ENCODE measurements around the gene LYST. TPM values are rescaled to one million over a fixed set of nuclear protein-coding genes. Genes with fewer than 3 reads are reported as not detected.
A peak's percentile ranks its signal among the peaks of the same experiment; 100 is the strongest.

The LYST gene
- total RNA-seq, 8 experiments from 2014 or later, result 9.1 to 28.5 (median 17.4) TPM

DNA sequence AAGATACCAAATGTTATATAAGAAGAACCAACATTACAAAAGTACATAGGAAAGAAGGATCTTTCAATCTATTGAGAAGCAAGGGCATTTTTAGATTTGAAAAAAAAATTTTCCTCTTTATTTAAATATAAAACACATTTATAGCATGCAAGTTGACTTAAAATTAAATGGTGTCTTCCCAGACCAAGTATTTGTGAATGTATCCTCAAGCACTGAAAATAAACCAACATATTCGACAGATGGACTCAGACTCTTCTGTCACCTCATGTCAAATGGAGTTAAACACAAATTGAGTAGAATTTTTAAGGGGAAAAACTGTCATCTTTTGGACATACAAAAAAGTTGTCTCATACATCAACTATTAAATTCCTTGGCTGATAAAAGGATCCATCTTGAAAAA, 140.1 kb downstream of the LYST start:
- no peak overlapping the region for H3K4me3 ChIP-seq
- in situ Hi-C loops (cut with MboI; ENCODE audit: low pct_unique_long_range_greater_than_20kb in 2 of 9, low sequenced_read_pairs in 9 of 9, unreplicated experiment in 9 of 9), result no loop called here
- no peak for ATAC-seq (replicated peaks in 6 of 8)
- no peak overlapping the region for H3K27ac ChIP-seq
- WGBS, 10 experiments, result 83 to 100% (median 100%) methylated on average over 1 of the region's 1 CpG; no CpG with 5 or more reads in 3 of the 10 experiments
- H3K4me1 ChIP-seq (replicated peaks in 1 of 2), result no peaks in the 10 kb centered on the region

DNA sequence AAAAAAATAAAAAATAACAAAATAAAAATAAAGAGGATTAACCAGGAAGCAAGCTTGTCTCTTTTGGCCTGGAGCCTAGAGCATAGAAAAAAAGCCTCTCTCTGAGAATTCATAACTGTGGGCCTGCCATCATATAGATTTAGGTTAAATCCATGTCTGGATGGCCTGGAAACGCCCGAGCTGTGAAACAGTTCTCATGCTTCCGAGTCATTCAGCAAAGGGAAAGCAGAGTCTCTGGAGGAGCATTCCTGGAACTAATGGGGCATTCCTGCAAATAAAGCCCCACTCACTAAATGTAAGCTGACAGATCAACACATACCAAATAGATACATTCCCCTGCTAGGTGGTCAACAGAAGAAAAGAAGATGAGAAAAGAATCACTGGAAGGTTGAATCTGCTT, 141.3 kb downstream of the LYST start:
- ATAC-seq (replicated peaks in 6 of 8), result peak in 4 of 8 experiments; percentile 20 to 61 (median 36)
- H3K27ac ChIP-seq, result no peak overlapping the region
- H3K4me3 ChIP-seq, result no peak overlapping the region
- H3K4me1 ChIP-seq (replicated peaks in 1 of 2), result no peaks in the 10 kb centered on the region
- 32 to 100% (median 89%) methylated on average over 2 to 3 of the region's 3 CpGs; no CpG with 5 or more reads in 4 of the 10 experiments for WGBS, 10 experiments
- in situ Hi-C loops (cut with MboI; ENCODE audit: low pct_unique_long_range_greater_than_20kb in 2 of 9, low sequenced_read_pairs in 9 of 9, unreplicated experiment in 9 of 9), result no loop called here

DNA sequence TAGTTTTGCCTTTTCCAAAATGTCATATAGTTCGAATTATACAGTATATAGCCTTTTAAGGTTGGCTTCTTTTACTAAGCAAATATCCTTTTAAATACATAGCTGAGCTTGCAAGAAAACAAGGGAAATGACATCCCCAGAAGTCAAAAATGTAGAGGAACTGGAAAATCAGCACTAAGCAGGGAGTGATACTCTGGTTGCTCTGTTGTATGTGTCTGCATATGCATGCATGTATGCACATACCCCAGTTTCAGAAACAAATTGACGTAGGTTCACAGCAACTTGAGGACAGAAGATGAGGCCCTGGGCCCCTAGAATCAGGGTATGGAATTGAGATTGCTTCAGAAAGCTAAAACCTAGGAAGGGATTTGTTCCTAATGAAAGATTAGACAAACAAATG, 142.0 kb downstream of the LYST start:
- in situ Hi-C loops (cut with MboI; ENCODE audit: low pct_unique_long_range_greater_than_20kb in 2 of 9, low sequenced_read_pairs in 9 of 9, unreplicated experiment in 9 of 9), result no loop called here
- ATAC-seq (replicated peaks in 6 of 8), result peak in 3 of 8 experiments; percentile 84 to 97 (median 88)
- 25 to 100% (median 82%) methylated on average over 1 to 2 of the region's 2 CpGs for WGBS, 10 experiments
- no peak overlapping the region for H3K4me3 ChIP-seq
- no peaks in the 10 kb centered on the region for H3K4me1 ChIP-seq (replicated peaks in 1 of 2)
- H3K27ac ChIP-seq, result no peak overlapping the region

DNA sequence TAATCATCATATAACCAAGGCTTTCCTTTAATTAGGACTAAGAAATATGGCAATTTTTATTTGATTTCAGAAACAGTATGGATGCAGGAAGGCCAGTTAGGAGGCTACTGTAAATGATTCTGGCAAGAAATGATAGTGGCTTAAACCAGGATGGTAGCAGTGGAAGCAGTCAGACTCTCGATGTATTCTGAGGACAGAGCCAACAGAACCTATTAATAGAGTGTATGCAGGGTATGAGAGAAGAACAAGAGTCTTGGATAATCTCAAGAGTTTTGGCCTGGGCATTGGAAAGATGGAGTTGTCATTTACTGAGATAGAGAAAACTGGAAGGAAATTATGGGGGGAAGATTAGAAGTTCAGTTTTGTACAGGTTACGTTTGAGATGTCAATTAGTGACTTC, 143.8 kb downstream of the LYST start:
- Histone ChIP-seq H3K4me1 (replicated peaks in 1 of 2) (no peaks in the 10 kb centered on the region), H3K4me3 (no peak overlapping the region), H3K27ac (no peak overlapping the region)
- ATAC-seq (replicated peaks in 6 of 8), result no peak
- 90 to 100% (median 93%) methylated on average over 1 to 2 of the region's 2 CpGs; no CpG with 5 or more reads in 4 of the 10 experiments for WGBS, 10 experiments
- in situ Hi-C loops (cut with MboI; ENCODE audit: low pct_unique_long_range_greater_than_20kb in 2 of 9, low sequenced_read_pairs in 9 of 9, unreplicated experiment in 9 of 9), result no loop called here

DNA sequence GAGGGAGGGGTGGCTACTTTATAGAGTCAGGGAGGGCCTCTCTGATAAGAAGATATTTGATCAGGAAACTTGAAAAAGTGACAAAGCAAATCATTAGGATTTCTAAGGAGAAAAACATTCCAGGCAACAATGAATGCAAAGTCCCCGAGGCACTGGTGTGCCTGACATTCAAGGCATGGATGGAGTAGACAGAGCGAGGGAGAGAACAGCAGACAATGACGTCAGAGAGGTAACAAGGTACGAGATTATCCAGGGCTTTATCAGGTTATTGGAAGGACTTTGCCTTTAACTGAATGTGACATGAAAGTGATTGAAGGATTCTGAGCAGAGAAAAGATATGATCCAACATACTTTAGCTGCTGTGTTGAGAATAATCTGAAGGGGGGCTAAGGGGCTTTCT, 144.7 kb downstream of the LYST start:
- Histone ChIP-seq H3K27ac (no peak overlapping the region), H3K4me3 (no peak overlapping the region), H3K4me1 (replicated peaks in 1 of 2) (no peaks in the 10 kb centered on the region)
- 43 to 100% (median 84%) methylated on average over 1 to 4 of the region's 4 CpGs for whole genome bisulfite sequencing, 10 experiments
- in situ Hi-C loops (cut with MboI; ENCODE audit: low pct_unique_long_range_greater_than_20kb in 2 of 9, low sequenced_read_pairs in 9 of 9, unreplicated experiment in 9 of 9), result no loop called here
- no peak for ATAC-seq (replicated peaks in 6 of 8)

DNA sequence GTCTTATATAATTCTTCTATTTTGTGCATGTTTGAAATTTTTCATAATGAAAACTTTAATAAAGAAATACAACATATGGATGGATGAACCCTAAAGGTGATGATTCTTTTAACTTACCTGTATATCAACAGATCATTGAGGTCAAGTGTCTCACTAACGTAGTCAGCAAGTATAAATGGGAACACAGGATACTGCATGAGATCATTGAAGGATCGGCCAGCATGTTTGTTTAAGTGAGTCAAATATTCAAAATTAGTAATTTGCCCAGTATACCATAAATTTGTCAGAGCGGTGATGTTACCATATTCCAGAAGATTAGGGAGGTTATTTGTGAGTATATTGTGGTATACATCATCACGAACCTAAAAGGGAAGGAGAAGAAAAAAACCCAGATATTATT, 146.2 kb downstream of the LYST start:
- peak in 1 of 8 experiments; percentile 39 for ATAC-seq (replicated peaks in 6 of 8)
- no peaks in the 10 kb centered on the region for H3K4me1 ChIP-seq (replicated peaks in 1 of 2)
- H3K4me3 ChIP-seq, result no peak overlapping the region
- 39 to 100% (median 87%) methylated on average over 3 to 4 of the region's 4 CpGs for WGBS, 10 experiments
- no peak overlapping the region for H3K27ac ChIP-seq
- in situ Hi-C loops (cut with MboI; ENCODE audit: low pct_unique_long_range_greater_than_20kb in 2 of 9, low sequenced_read_pairs in 9 of 9, unreplicated experiment in 9 of 9), result no loop called here

DNA sequence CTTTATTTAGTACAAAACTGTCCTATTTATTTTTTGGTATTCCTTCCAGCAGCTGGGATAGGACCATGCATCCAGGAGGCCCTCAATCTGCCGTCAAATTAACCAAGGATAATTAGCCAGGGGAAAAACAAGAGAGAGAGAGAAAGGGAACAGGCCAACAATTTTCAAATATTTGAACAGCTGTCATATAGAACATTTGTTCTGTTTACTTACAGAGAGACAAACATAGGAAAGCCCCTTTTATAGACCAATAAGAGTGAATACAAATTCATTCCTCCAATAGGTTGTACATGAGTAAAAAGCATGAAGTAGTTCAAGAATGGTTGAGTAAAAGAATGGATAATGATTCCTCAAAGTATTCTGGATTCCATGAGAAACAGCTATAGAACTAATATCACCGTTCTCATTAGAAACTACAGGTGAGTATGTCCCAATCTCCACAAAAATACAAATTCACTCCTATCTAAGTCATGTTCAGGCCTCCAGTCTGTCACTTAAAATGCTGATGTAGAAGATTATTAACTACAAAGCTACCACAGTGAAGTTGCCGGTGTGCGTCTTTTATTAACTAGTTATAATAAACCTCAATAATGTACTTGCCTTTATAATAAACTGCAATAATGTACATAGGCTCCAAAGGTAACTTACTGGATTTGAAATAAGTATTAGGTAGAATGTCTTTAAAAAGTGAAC, 152.4 kb downstream of the LYST start:
- ATAC-seq (replicated peaks in 6 of 8), result no peak
- no peak overlapping the region for H3K27ac ChIP-seq
- no peaks in the 10 kb centered on the region for H3K4me1 ChIP-seq (replicated peaks in 1 of 2)
- in situ Hi-C loops (cut with MboI; ENCODE audit: low pct_unique_long_range_greater_than_20kb in 2 of 9, low sequenced_read_pairs in 9 of 9, unreplicated experiment in 9 of 9), result no loop called here
- WGBS, 10 experiments, result 86 to 100% (median 94%) methylated on average over 2 to 4 of the region's 4 CpGs
- no peak overlapping the region for H3K4me3 ChIP-seq

DNA sequence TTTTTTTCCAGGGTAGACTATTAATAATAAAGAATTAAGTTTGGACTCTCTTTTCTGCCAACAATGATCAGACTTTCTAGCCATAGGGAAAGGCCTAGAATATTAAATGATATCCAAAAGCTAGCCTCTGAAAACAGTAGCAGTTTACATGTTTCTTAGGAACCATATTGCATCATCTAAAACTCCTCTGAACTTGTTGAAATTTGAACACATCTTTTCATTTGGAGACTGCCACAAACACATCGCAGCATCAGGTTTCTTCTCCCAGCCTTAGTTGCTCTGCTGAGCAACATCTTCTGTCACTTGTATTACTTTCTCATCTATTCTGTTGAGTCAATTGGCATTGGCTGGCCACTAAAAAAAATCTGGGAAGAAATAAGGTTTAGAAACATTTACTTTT, 153.9 kb downstream of the LYST start:
- Histone ChIP-seq H3K27ac (no peak overlapping the region), H3K4me3 (no peak overlapping the region), H3K4me1 (replicated peaks in 1 of 2) (no peaks in the 10 kb centered on the region)
- in situ Hi-C loops (cut with MboI; ENCODE audit: low pct_unique_long_range_greater_than_20kb in 2 of 9, low sequenced_read_pairs in 9 of 9, unreplicated experiment in 9 of 9), result no loop called here
- 88 to 100% (median 100%) methylated on average over 1 of the region's 1 CpG; no CpG with 5 or more reads in 2 of the 10 experiments for WGBS, 10 experiments
- ATAC-seq (replicated peaks in 6 of 8), result no peak

DNA sequence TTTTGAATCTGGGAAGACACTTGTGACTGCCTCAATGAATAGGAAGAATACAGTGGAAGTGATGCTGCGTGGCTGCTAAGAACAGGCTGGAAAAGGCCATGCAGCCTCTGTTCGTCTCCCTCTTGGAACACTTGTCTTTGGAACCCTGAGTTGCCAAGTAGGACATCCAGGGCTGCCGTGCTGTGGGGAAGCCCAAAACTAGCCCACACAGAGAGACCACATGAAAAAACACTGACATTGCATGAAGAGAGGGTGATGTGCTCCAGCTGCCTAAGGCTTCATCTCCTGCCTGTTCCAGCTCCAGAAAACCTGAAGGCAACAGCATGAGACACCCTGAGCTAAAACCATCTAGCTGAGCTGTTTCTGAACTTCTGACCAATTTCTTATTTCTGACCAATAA, 156.0 kb downstream of the LYST start:
- in situ Hi-C loops (cut with MboI; ENCODE audit: low pct_unique_long_range_greater_than_20kb in 2 of 9, low sequenced_read_pairs in 9 of 9, unreplicated experiment in 9 of 9), result no loop called here
- no peaks in the 10 kb centered on the region for H3K4me1 ChIP-seq (replicated peaks in 1 of 2)
- no peak overlapping the region for H3K4me3 ChIP-seq
- ATAC-seq (replicated peaks in 6 of 8), result no peak
- 43 to 100% (median 82%) methylated on average over 1 to 3 of the region's 3 CpGs; no CpG with 5 or more reads in 3 of the 10 experiments for WGBS, 10 experiments
- no peak overlapping the region for H3K27ac ChIP-seq

DNA sequence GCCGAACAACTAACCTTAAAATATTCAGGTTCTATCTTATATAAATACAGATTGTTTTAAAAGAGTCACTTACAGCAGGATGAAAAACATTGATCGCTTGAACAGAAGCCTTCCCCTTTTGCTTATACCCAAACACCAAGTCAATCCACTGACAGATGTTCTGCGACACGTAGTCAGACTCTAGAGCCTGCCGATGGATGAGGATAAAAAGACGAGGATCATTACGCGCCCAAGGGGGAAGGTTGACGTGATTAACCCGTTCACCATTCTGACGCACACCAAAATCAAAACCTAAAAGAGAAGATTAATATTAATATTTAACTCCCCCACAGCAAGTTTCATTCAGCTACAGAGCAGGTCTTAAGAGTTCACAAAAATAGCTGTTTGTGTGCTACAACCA, 157.7 kb downstream of the LYST start:
- H3K27ac ChIP-seq, result no peak overlapping the region
- in situ Hi-C loops (cut with MboI; ENCODE audit: low pct_unique_long_range_greater_than_20kb in 2 of 9, low sequenced_read_pairs in 9 of 9, unreplicated experiment in 9 of 9), result no loop called here
- no peak overlapping the region for H3K4me3 ChIP-seq
- WGBS, 10 experiments, result 90 to 100% (median 98%) methylated on average over 2 to 11 of the region's 11 CpGs; no CpG with 5 or more reads in 2 of the 10 experiments
- no peaks in the 10 kb centered on the region for H3K4me1 ChIP-seq (replicated peaks in 1 of 2)
- no peak for ATAC-seq (replicated peaks in 6 of 8)

DNA sequence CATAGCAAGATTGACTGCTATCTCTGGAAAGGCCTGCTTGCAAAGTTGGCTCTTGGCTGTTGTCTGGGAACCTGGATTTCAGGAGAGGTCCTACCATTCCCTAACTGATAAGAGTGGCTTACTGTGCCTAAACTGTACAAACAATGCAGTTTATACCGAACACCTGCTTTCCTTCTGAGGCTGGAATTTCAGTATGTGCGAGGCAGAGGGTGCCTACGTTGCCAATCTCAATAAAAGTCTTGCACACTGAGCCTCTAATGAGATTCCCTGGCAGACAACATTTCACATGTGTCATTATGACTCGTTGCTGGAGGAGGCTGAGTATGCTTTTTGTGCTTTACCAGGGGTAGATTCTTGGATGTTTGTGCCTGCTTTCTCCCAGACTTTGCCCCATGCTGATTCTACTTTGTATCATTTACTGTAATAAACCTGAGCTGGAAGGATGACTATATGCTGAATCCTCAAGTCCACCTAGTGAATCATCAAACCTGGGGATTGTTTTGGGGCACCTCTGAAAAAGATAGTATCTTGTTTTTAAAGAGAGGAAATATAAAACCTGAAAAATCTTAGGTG, 158.2 kb downstream of the LYST start:
- ATAC-seq (replicated peaks in 6 of 8), result no peak
- in situ Hi-C loops (cut with MboI; ENCODE audit: low pct_unique_long_range_greater_than_20kb in 2 of 9, low sequenced_read_pairs in 9 of 9, unreplicated experiment in 9 of 9), result no loop called here
- WGBS, 10 experiments, result 0 to 89% (median 71%) methylated on average over 1 to 4 of the region's 4 CpGs
- no peak overlapping the region for H3K27ac ChIP-seq
- H3K4me1 ChIP-seq (replicated peaks in 1 of 2), result no peaks in the 10 kb centered on the region
- H3K4me3 ChIP-seq, result no peak overlapping the region

DNA sequence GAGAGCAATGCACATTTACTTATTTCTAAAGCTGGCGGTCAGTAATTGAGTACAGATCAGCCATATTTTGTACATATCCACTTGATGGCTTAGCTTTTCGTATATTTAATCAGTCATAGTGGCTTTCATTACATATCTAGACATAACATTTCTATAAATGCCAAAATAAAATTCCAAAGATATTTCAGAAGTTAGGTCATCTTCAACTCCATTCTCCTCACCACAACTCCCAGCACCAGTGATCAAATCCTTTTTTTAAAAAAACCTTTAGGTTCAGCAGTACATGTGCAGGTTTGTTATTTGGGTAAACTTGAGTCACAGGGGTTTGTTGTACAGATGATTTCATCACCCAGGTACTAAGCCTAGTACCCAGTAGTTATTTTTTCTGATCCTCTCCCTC, 163.2 kb downstream of the LYST start:
- H3K4me1 ChIP-seq (replicated peaks in 1 of 2), result no peaks in the 10 kb centered on the region
- H3K4me3 ChIP-seq, result no peak overlapping the region
- ATAC-seq (replicated peaks in 6 of 8), result no peak
- WGBS, 10 experiments, result 52 to 100% (median 88%) methylated on average over 1 to 2 of the region's 2 CpGs; no CpG with 5 or more reads in 2 of the 10 experiments
- no peak overlapping the region for H3K27ac ChIP-seq
- in situ Hi-C loops (cut with MboI; ENCODE audit: low pct_unique_long_range_greater_than_20kb in 2 of 9, low sequenced_read_pairs in 9 of 9, unreplicated experiment in 9 of 9), result no loop called here

DNA sequence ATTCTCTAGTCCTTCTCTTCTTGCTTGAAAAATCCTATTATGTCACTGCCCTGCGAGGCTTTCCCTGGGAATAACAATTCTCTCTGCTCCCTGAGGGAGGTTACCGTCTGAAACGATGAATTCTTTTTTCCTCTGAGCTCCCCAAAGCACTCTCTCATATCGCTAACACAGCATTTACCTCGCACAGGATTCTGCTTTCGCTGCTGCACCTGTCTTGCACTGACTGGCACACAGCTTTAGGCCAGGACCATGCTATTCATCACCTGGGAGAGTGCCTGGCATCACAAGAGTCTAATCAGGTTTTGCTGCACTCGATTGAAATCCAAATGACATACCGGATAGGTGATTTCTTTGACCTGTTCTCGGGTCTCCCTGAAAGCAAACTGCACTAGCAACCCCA, 164.3 kb downstream of the LYST start:
- no peak for ATAC-seq (replicated peaks in 6 of 8)
- H3K4me1 ChIP-seq (replicated peaks in 1 of 2), result no peaks in the 10 kb centered on the region
- 73 to 100% (median 83%) methylated on average over 1 to 9 of the region's 9 CpGs; no CpG with 5 or more reads in 1 of the 10 experiments for WGBS, 10 experiments
- no peak overlapping the region for H3K4me3 ChIP-seq
- H3K27ac ChIP-seq, result no peak overlapping the region
- in situ Hi-C loops (cut with MboI; ENCODE audit: low pct_unique_long_range_greater_than_20kb in 2 of 9, low sequenced_read_pairs in 9 of 9, unreplicated experiment in 9 of 9), result no loop called here

DNA sequence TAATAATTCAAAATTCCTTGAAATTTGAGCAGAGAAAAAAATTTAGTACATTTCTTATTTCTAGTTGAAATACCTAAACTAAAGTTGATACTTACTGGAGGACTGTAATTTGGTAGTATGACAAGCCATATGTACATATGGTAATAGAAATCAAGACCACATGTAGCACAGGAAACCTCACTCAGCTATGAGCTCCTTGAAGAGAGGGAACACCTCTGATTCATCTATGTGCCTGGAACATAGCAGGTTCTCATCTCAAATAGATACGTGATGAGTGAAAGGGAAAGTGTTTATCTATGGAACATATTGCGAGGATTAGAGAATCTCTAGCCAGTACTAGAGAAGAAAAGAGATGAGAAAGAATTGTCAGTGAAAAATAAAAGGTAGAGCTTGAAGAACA, 169.2 kb downstream of the LYST start:
- ATAC-seq (replicated peaks in 6 of 8), result peak in 3 of 8 experiments; percentile 63 to 100 (median 93)
- in situ Hi-C loops (cut with MboI; ENCODE audit: low pct_unique_long_range_greater_than_20kb in 2 of 9, low sequenced_read_pairs in 9 of 9, unreplicated experiment in 9 of 9), result no loop called here
- H3K4me3 ChIP-seq, result no peak overlapping the region
- H3K4me1 ChIP-seq (replicated peaks in 1 of 2), result no peaks in the 10 kb centered on the region
- WGBS, 10 experiments, result 56 to 100% (median 86%) methylated on average over 1 to 2 of the region's 2 CpGs; no CpG with 5 or more reads in 2 of the 10 experiments
- no peak overlapping the region for H3K27ac ChIP-seq
